Measurements from ENCODE around the gene UNG.
"Not testable (repeated sequence)": the region's sequence is repeated elsewhere in the genome, so short reads cannot be mapped to it uniquely, and the experiment has no call there.

The UNG gene

GRCh38 chr12:109097435-109098182 lies at the start of gene UNG:
TSS of gene UNG (plus strand) at chr12:109097597. CDS start at chr12:109097680, 83 bp downstream.
- peak; percentile 96 for DNase-seq (ENCODE audit: low spot score)
- peak; percentile 48 for FAIRE-seq

GRCh38 chr12:109048706-109049105 lies 48.7 kb upstream of the UNG start:
- not testable (repeated sequence) for DNase-seq (ENCODE audit: low spot score); FAIRE-seq

- DNase-seq (ENCODE audit: low spot score); FAIRE-seq: not testable (repeated sequence)
Measured at GRCh38 chr12:109049794-109050193, 47.6 kb upstream of the UNG start.

GRCh38 chr12:109052097-109052413 lies 45.3 kb upstream of the UNG start:
- no peak for FAIRE-seq
- no peak for DNase-seq (ENCODE audit: low spot score)

- FAIRE-seq (no peak), DNase-seq (ENCODE audit: low spot score) (peak; percentile 82)
Measured at GRCh38 chr12:109052414-109053323, 44.7 kb upstream of the UNG start, which contains the start of gene USP30. TSS of gene USP30 (plus strand) at chr12:109052576. CDS start at chr12:109052679, 103 bp downstream.

GRCh38 chr12:109053382-109054123 lies 43.8 kb upstream of the UNG start:
- FAIRE-seq (no peak), DNase-seq (ENCODE audit: low spot score) (no peak)

- not testable (repeated sequence) for DNase-seq (ENCODE audit: low spot score); FAIRE-seq
Measured at GRCh38 chr12:109054124-109054513, 43.3 kb upstream of the UNG start.

- DNase-seq (ENCODE audit: low spot score): no peak
- no peak for FAIRE-seq
Measured at GRCh38 chr12:109054520-109054919, 42.9 kb upstream of the UNG start.

GRCh38 chr12:109056891-109057290 lies 40.5 kb upstream of the UNG start:
- FAIRE-seq (no peak), DNase-seq (ENCODE audit: low spot score) (no peak)

- FAIRE-seq (no peak), DNase-seq (ENCODE audit: low spot score) (no peak)
Measured at GRCh38 chr12:109057376-109057775, 40.0 kb upstream of the UNG start.

GRCh38 chr12:109058773-109059172 lies 38.6 kb upstream of the UNG start:
- FAIRE-seq: no peak
- DNase-seq (ENCODE audit: low spot score): no peak

- DNase-seq (ENCODE audit: low spot score) (no peak), FAIRE-seq (no peak)
Measured at GRCh38 chr12:109064143-109064542, 33.3 kb upstream of the UNG start.

- no peak for FAIRE-seq
- DNase-seq (ENCODE audit: low spot score): no peak
Measured at GRCh38 chr12:109065154-109065852, 32.1 kb upstream of the UNG start.

- DNase-seq (ENCODE audit: low spot score) (no peak), FAIRE-seq (no peak)
Measured at GRCh38 chr12:109065853-109066193, 31.6 kb upstream of the UNG start.

GRCh38 chr12:109069307-109070271 lies 27.8 kb upstream of the UNG start:
- FAIRE-seq (no peak), DNase-seq (ENCODE audit: low spot score) (no peak)

GRCh38 chr12:109074866-109075265 lies 22.5 kb upstream of the UNG start:
- no peak for FAIRE-seq

GRCh38 chr12:109082751-109083150 lies 14.6 kb upstream of the UNG start:
- DNase-seq (ENCODE audit: low spot score): no peak
- FAIRE-seq: no peak

More at GRCh38 chr12:109074866-109075265, 22.5 kb upstream of the UNG start:
- no peak for DNase-seq (ENCODE audit: low spot score)

- DNase-seq (ENCODE audit: low spot score) (no peak), FAIRE-seq (no peak)
Measured at GRCh38 chr12:109084425-109084824, 13.0 kb upstream of the UNG start.

- no peak for FAIRE-seq
- DNase-seq (ENCODE audit: low spot score): no peak
Measured at GRCh38 chr12:109085590-109085989, 11.8 kb upstream of the UNG start.

- FAIRE-seq: no peak
- no peak for DNase-seq (ENCODE audit: low spot score)
Measured at GRCh38 chr12:109087250-109087649, 10.1 kb upstream of the UNG start.
